ENCODE results near the gene NUP88.

Gene NUP88

GRCh38 chr17:5418858-5419355 lies 555 bp downstream of the NUP88 start:
- DNase-seq: peak; percentile 42 to 47

DNA sequence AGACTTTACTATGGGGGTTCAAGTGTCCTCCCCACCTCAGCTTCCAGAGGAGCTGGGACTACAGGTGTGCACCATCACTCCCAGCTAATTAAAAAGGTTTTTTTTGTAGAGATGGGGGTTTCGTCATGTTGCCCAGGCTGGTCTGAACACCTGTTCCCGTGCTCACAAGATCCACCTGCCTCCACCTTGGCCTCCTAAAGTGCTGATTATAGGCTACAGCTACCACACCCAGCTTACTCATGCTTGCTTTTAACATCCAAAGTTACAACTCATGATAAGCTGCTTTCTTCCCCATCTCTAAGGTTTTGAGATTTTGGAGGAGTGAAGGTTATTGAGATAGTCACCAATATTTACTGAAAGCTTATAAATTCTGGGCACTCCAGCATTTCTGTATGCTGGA lies 2.6 kb downstream of the NUP88 start:
- no peak for DNase-seq

DNA sequence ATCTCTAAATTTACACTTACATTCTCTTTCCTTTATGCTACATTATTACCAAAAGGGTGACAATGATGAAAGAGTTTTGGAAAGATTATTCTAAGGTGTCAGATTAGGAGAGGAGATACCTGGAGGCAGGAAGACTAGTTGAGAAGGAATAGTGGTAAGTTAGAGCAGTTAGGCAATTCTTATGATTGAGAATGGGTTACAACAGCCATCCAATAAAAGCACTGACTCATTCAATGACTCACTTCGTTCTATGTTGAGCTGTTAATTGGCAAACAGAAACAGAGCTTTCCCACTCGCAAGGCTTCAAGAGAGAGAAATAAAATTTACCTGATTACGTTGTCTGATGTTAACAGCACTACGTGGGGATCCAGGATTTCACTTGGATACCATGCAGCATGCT lies 5.8 kb downstream of the NUP88 start:
- no peak for DNase-seq

GRCh38 chr17:5410594-5411272 lies 8.7 kb downstream of the NUP88 start:
- DNase-seq: no peak

DNA sequence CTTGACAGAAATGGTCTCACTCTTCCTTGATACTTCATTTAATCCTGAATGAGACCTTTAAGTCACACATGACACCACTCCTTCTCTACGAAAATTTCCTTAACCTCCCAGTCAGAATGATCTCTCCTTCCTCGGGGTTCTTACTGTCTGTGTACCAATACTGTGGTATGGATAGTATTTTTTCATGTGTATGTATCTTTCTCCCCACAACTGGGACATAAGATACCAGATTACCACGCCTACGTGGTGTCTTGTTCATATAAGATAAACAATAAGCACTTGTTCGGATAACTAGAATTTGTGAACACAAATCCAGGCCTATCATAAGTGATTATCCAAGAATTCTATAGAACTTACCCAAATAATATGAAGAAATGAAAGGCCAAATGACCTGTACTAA lies 11.3 kb downstream of the NUP88 start:
- no peak for DNase-seq

GRCh38 chr17:5405400-5405799 lies 14.1 kb downstream of the NUP88 start:
- DNase-seq: no peak

GRCh38 chr17:5399767-5400166 lies 19.7 kb downstream of the NUP88 start:
- no peak for DNase-seq

- no peak for DNase-seq
Observed at GRCh38 chr17:5396612-5397011, 22.9 kb downstream of the NUP88 start.

- DNase-seq: no peak
Observed at GRCh38 chr17:5391678-5392077, 27.8 kb downstream of the NUP88 start.

DNA sequence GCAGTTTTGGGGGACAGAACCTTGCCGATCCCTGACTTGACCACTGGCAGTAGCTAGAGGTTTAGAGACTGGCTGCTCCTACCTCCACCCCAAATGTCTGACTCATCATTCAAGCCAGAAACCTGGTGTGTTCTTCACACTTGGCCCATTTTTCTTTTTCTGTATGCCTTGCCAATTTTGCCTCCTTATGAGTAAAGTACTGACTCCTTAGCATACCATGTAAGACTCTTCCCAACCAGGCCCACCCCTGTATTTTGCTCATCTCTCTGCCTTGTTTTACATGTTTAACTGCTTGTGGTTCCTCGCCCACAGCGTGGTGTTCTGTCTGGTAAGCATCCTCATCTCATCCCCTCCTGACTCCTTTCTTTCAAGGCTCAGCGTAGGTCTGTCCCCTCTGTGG lies 37.9 kb downstream of the NUP88 start:
- no peak for DNase-seq

DNA sequence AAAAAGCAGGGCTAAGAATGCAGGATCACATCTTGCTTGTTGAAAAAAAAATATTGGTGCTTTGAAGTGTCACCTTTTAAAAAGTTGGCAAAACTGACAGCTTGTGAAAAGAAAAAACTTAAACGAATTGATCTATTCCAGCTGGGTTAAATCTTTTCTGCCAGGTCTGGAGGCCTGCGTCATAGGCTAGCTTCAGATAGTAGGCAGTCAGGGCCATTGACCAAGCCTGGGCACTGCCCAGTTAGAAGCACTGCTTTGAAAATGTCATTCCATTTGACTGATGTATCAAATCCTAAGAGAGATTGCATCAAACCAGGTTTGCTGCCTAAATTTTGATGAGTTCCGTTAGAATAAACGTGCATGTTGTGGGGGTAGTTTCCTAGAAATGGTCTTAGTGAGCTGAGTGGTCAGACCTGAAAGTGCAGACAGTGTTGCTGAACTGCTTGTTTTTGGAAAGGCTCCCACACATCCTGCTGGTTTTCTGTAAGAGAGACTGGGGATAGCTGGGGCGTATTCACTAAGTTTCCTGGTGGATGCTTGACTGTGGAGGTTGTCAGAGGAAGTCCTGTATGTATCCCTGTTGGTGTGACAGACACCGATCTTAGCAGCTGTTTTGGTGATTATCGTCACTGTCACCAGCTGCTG lies 38.8 kb downstream of the NUP88 start:
- no peak for DNase-seq

DNA sequence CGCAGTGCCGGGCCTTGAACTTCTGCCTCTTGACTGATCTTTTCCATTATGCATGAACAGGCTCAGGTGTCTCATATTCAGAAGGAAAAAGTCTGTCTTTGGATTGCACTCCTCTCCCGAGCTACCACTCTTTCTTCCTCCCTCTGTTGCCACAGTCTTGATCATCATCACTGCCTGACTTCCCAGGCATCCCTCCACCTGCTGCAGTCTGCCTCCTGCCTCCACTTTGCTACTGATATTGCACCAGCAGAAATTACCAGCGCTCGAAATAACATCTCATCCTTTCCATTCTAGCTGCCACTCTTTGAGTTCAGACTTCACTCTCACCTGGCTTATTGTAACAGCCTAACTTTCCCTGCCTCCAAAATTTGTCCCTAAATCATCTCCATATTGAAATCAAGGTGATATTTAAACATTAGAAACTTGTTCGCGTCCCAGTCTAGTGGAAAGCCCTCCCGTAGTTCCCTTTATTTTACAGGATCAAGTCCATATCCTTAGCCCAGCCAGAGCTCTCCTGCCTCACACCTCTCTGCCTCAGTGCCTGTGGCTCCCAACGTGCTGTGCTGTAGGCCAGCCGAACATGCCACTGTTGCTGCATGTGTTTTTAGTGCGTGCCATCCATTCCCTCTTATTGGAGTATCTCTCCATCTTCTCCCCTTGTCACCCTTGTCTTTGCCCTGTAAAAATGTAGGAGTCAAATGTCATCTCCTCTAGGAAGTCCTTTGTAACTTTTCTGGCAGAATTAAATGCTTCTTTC lies 39.9 kb downstream of the NUP88 start:
- DNase-seq: no peak

DNA sequence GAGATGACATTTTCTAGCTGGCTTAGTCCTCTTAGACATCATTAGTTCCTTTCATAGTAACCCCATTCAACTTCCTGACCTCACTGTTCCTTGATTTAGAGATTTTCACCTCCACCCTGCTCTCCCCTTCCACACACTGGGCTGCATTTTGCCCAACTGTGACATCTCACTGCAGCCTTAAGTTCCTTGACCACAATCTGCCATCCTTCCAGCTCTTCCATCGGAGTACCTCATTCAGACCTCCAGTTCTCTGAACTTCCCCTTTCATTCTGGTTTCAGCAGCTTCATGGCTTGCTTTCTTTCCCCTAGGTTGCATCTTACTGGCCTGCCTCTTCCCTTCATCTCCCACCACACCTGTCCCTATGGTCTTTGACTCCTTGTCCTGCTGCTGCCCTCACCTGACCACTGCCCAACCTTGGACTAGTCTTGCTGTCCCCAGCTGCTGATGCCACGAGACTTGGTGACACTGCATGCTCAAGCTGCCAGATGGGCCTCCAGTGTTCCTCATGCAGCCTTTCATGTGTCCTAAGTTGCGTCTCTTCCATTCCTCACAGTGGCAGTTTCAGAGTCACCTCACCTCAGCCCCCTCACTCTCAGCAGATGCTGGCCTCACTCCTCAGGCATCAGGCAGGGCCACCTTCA lies 40.8 kb downstream of the NUP88 start:
- no peak for DNase-seq

- no peak for DNase-seq
Observed at GRCh38 chr17:5373112-5373511, 46.4 kb downstream of the NUP88 start.

- DNase-seq: no peak
Observed at GRCh38 chr17:5370411-5370810, 49.1 kb downstream of the NUP88 start.

- DNase-seq: no peak
Observed at GRCh38 chr17:5365831-5366230, 53.6 kb downstream of the NUP88 start.

DNA sequence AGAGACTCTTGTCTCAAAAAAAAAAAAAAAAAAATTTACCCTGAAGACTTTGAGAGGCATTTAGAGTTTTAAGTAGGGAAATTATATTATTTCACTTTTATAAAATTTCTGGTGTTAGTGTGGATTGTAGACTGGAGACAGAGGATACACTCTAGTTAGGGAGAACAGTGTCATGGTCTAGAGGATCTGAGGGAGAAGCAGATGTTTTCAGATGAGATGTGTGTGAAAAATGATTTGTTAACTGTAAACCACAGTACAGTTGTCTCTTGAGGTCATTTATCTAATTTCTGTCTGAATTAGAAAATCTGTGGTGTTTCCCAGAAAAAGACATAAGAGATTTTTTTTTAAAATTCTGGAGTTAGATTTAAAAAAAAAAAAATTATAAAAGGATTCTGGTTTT lies 54.8 kb downstream of the NUP88 start:
- DNase-seq: no peak

DNA sequence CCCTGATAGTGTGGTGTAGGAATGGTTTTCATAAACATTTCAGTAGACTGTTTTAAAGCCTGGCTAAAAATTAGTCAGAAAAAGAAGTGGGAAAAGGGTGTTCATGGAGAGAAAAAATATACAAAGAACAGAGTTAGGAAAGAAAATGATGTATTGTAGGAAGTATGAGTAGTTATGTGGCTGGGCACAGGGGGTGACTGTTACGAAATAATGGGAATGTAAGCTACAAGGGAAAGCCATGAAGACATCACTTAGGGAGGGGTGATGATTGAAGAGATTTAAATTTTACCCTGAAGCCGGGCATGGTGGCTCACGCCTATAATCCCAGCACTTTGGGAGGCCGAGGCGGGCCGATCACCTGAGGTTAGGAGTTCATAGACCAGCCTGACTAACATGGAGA lies 55.3 kb downstream of the NUP88 start:
- DNase-seq: no peak

GRCh38 chr17:5362162-5362811 lies 57.2 kb downstream of the NUP88 start:
- DNase-seq: no peak

DNA sequence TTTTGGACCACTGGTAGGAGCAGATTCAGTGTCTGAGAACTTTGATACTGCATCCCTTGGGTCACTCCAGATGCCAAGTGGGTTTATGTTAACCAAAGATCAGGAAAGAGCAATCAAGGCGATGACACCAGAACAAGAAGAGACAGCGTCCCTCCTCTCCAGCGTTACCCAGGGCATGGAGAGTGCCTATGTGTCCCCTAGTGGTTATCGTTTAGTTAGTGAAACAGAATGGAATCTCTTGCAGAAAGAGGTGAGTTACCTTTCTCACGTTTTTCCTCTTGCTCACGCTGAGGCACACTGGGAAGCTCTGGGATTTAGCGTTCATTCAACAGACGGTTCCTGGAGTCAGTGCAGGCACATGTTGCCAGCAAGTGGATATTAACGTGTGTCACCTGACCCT lies 58.0 kb downstream of the NUP88 start:
- no peak for DNase-seq

GRCh38 chr17:5355421-5356129 lies 63.9 kb downstream of the NUP88 start:
- no peak for DNase-seq

DNA sequence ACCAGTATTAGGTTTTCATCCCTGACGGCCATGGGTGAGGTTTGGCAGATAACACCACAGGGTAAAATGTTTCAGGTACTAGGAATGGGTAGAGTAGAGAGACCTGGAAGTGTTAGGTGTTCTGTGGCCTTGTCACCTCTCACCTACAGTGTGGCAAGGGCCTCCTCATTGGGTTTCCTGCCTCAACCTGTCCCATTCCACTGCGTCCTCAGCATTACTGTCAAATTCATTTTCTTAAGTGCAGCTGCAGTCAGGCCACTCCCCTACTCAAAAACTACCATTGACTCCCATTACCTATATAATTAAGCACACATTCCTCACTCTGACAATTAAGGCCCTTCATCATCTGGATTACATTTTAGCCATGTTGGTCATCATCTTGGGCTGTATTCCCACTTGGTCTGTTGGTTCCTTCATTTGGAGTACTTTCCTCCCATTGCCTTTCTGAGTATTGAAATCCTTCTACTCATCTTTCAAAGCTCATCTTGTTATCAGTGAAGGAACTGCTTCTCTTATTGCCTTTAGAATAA lies 64.5 kb downstream of the NUP88 start:
- DNase-seq: no peak

Data from stimulated activated CD4-positive, alpha-beta T cell treated with anti-CD3 and anti-CD28 coated beads, Interleukin-2, amount 100 ng/mL, for 48 hours (primary cell).